ENCODE measurements around the gene HSPA12B.

HSPA12B gene

GRCh38 chr20:3732327-3733118, at the start of gene HSPA12B:
HSPA12B (plus strand) TSS chr20:3732685; CDS start chr20:3738675, 5,990 bp downstream.
- no peak for DNase-seq (ENCODE audit: low read depth)

GRCh38 chr20:3685341-3685740, 47.1 kb upstream of the HSPA12B start:
- no peak for DNase-seq (ENCODE audit: low read depth)

GRCh38 chr20:3686421-3686820, 46.1 kb upstream of the HSPA12B start:
- DNase-seq (ENCODE audit: low read depth): no peak

GRCh38 chr20:3686867-3687321, 45.6 kb upstream of the HSPA12B start:
- DNase-seq (ENCODE audit: low read depth): no peak

- DNase-seq (ENCODE audit: low read depth): no peak
These were observed 44.8 kb upstream of the HSPA12B start for GRCh38 chr20:3687655-3688054.

GRCh38 chr20:3689978-3690377, 42.5 kb upstream of the HSPA12B start:
- DNase-seq (ENCODE audit: low read depth): no peak

- no peak for DNase-seq (ENCODE audit: low read depth)
These were observed 42.1 kb upstream of the HSPA12B start for GRCh38 chr20:3690413-3690812.

GRCh38 chr20:3691306-3691705, 41.2 kb upstream of the HSPA12B start:
- no peak for DNase-seq (ENCODE audit: low read depth)

GRCh38 chr20:3691897-3692296, 40.6 kb upstream of the HSPA12B start:
- DNase-seq (ENCODE audit: low read depth): no peak

- DNase-seq (ENCODE audit: low read depth): no peak
These were observed 39.7 kb upstream of the HSPA12B start for GRCh38 chr20:3692706-3693294.

- DNase-seq (ENCODE audit: low read depth): no peak
These were observed 39.1 kb upstream of the HSPA12B start for GRCh38 chr20:3693376-3693775.

- no peak for DNase-seq (ENCODE audit: low read depth)
These were observed 37.6 kb upstream of the HSPA12B start for GRCh38 chr20:3694864-3695263.

GRCh38 chr20:3696200-3696599, 36.3 kb upstream of the HSPA12B start:
- no peak for DNase-seq (ENCODE audit: low read depth)

- DNase-seq (ENCODE audit: low read depth): no peak
These were observed 35.5 kb upstream of the HSPA12B start for GRCh38 chr20:3696745-3697587.

GRCh38 chr20:3697588-3698305, 34.7 kb upstream of the HSPA12B start:
- no peak for DNase-seq (ENCODE audit: low read depth)

- DNase-seq (ENCODE audit: low read depth): no peak
These were observed 33.9 kb upstream of the HSPA12B start for GRCh38 chr20:3698591-3699001.

GRCh38 chr20:3699037-3699436, 33.4 kb upstream of the HSPA12B start:
- no peak for DNase-seq (ENCODE audit: low read depth)

- DNase-seq (ENCODE audit: low read depth): no peak
These were observed 31.2 kb upstream of the HSPA12B start for GRCh38 chr20:3701061-3701998.

- DNase-seq (ENCODE audit: low read depth): no peak
These were observed 29.7 kb upstream of the HSPA12B start for GRCh38 chr20:3702611-3703391.

- DNase-seq (ENCODE audit: low read depth): no peak
These were observed 28.4 kb upstream of the HSPA12B start for GRCh38 chr20:3704087-3704486.
